Epithelial cell of esophagus (primary cell): ENCODE measurements around the gene PGRMC2.

ENCODE experiments used
- DNase-seq: peaks from one replicate; pipeline ENCODE4 v3.0.0; 2010; ENCODE audit warnings: low read depth
- H3K4me3 ChIP-seq: 2 replicates; pipeline ENCODE4 v1.5.1; 2011; ENCODE audit warnings: mild to moderate bottlenecking, low read length, control low read depth
- CTCF ChIP-seq: IDR thresholded peaks from 2 replicates; pipeline ENCODE4 v1.5.1; 2011; ENCODE audit warnings: low read depth, mild to moderate bottlenecking, low read length, control low read depth, inconsistent platforms; ENCODE audit not compliant: insufficient read depth; ENCODE audit errors: missing control alignments

PGRMC2 gene

GRCh38 chr4:128301979-128302378 lies 14.4 kb upstream of the PGRMC2 start:
- no peak for DNase-seq
- TF ChIP-seq CTCF: no peak
- no peak overlapping the region for H3K4me3 ChIP-seq

- DNase-seq: no peak
Measured at GRCh38 chr4:128299848-128300247, 12.2 kb upstream of the PGRMC2 start.

GRCh38 chr4:128298852-128299251 lies 11.2 kb upstream of the PGRMC2 start:
- TF ChIP-seq CTCF: no peak
- H3K4me3 ChIP-seq: no peak overlapping the region
- no peak for DNase-seq

More at GRCh38 chr4:128299848-128300247, 12.2 kb upstream of the PGRMC2 start:
- H3K4me3 ChIP-seq: no peak overlapping the region
- TF ChIP-seq CTCF: no peak

GRCh38 chr4:128298146-128298758 lies 10.6 kb upstream of the PGRMC2 start:
- no peak for DNase-seq
- H3K4me3 ChIP-seq: no peak overlapping the region
- no peak for TF ChIP-seq CTCF

GRCh38 chr4:128295255-128295654 lies 7.6 kb upstream of the PGRMC2 start:
- H3K4me3 ChIP-seq: no peak overlapping the region
- no peak for DNase-seq
- no peak for TF ChIP-seq CTCF

- no peak for TF ChIP-seq CTCF
- no peak for DNase-seq
- no peak overlapping the region for H3K4me3 ChIP-seq
Measured at GRCh38 chr4:128294464-128294863, 6.9 kb upstream of the PGRMC2 start.

GRCh38 chr4:128292349-128292748 lies 4.7 kb upstream of the PGRMC2 start:
- no peak overlapping the region for H3K4me3 ChIP-seq
- no peak for TF ChIP-seq CTCF
- no peak for DNase-seq
